ENCODE data around the gene OSBPL3.

DNA sequence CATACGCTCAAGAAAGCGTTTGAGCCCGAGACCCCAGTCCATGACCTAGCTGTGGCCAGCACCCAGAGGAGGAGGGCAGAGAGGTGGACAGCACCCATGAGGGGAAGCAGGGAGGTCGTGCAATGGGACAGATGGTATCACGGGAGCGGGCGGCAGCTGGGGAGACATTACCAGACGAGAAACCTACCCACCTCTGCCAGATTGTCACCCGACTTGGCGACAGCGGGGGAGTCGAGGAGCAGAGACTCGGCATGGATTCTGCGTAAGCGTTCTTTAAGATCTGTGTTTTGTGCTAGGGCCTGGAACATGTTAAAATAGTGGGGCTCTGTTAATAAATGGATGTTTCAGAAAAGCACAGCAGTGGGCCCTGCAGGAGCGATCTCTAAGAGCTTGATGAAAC, 131.1 kb downstream of the OSBPL3 start:
- TF ChIP-seq, protein P1, sequence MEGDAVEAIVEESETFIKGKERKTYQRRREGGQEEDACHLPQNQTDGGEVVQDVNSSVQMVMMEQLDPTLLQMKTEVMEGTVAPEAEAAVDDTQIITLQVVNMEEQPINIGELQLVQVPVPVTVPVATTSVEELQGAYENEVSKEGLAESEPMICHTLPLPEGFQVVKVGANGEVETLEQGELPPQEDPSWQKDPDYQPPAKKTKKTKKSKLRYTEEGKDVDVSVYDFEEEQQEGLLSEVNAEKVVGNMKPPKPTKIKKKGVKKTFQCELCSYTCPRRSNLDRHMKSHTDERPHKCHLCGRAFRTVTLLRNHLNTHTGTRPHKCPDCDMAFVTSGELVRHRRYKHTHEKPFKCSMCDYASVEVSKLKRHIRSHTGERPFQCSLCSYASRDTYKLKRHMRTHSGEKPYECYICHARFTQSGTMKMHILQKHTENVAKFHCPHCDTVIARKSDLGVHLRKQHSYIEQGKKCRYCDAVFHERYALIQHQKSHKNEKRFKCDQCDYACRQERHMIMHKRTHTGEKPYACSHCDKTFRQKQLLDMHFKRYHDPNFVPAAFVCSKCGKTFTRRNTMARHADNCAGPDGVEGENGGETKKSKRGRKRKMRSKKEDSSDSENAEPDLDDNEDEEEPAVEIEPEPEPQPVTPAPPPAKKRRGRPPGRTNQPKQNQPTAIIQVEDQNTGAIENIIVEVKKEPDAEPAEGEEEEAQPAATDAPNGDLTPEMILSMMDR (IDR thresholded peaks at IDR 0.05 in 4 of 5, conservative IDR thresholded peaks at IDR 0.05 in 1 of 5), result no peak
- TF ChIP-seq POLR2A (IDR thresholded peaks at IDR 0.05), result no peak

Data from gastrocnemius medialis (tissue), 4 donors.